Gastroesophageal sphincter (tissue), 4 donors: Measurements from ENCODE around the gene ABTB2. TPM values are rescaled to one million over a fixed set of nuclear protein-coding genes. Genes with fewer than 3 reads are reported as not detected.

Experiments used
- ATAC-seq: fragments of 150-250 bp; one replicate; pipeline ENCODE4 v1.9.1; 2016; ENCODE audit warnings: mild to moderate bottlenecking, moderate library complexity
- H3K27ac ChIP-seq, 4 donors: fragments of 200-600 bp; sonication (generic) in 3 of 4; 1 replicate in 3 of 4; 2 replicates in 1 of 4; pipeline ENCODE4 v1.5.1; 2016 to 2019
- H3K27me3 ChIP-seq: fragments of 200-600 bp; sonication (generic); one replicate; pipeline ENCODE4 v1.5.1; 2019
- H3K36me3 ChIP-seq, 2 donors: fragments of 200-600 bp; sonication (generic); one replicate each; pipeline ENCODE4 v1.5.1; 2019; ENCODE audit warnings: control low read depth in 1 of 2
- H3K4me1 ChIP-seq, 3 donors: fragments of 200-600 bp; sonication (generic); 1 replicate in 2 of 3; 2 replicates in 1 of 3; pipeline ENCODE4 v1.5.1; 2016 to 2019; ENCODE audit warnings: control low read depth in 2 of 3
- H3K4me3 ChIP-seq, 2 donors: fragments of 200-600 bp; sonication (generic); one replicate each; pipeline ENCODE4 v1.5.1; 2019; ENCODE audit warnings: mild to moderate bottlenecking in 1 of 2, moderate library complexity in 1 of 2
- H3K9me3 ChIP-seq, 3 donors: fragments of 200-600 bp; sonication (generic); one replicate each; pipeline ENCODE4 v1.5.1; 2017 to 2019; ENCODE audit warnings: control low read depth in 2 of 3
- CTCF ChIP-seq, 4 experiments: fragments of 200-600 bp in 2 of 4; fragments of 450-650 bp in 2 of 4; sonication (generic) in 1 of 4; IDR thresholded peaks; one replicate each; pipeline ENCODE4 v1.5.1; 2017 to 2019; ENCODE audit warnings: antibody characterized with exemption in 4 of 4, mild to moderate bottlenecking in 2 of 4, moderate library complexity in 2 of 4
- EP300 ChIP-seq: sonication (generic); formaldehyde crosslinking; IDR thresholded peaks from one replicate; pipeline ENCODE4 v1.6.1; 2017; ENCODE audit warnings: antibody characterized with exemption, mild to moderate bottlenecking
- POLR2A ChIP-seq, 2 donors: fragments of 450-650 bp; IDR thresholded peaks; one replicate each; pipeline ENCODE4 v1.6.1; 2017; ENCODE audit warnings: antibody characterized with exemption in 2 of 2, mild to moderate bottlenecking in 2 of 2, moderate library complexity in 1 of 2
- POLR2AphosphoS5 ChIP-seq: sonication (generic); formaldehyde crosslinking; IDR thresholded peaks from one replicate; pipeline ENCODE4 v1.6.1; 2017; ENCODE audit warnings: antibody characterized with exemption
- WGBS, 2 donors: methylation state at CpG; one replicate each; pipeline ENCODE4 v1.1.5; 2018; ENCODE audit warnings: low coverage in 1 of 2; 5-methylcytosine and 5-hydroxymethylcytosine counted together
- total RNA-seq, 4 donors: library from RNA; depleted of rRNA; stranded (reverse); fragments of >200 nt; gene quantifications; one replicate each; pipeline ENCODE4 v1.1.0, GENCODE V29; 2016

Gene ABTB2
- total RNA-seq, 4 donors from 2014 or later = 4.1 to 11.0 (median 7.5) TPM

- Histone ChIP-seq H3K9me3 (no peaks in the 10 kb centered on the region), H3K36me3 (no peaks in the 10 kb centered on the region), H3K27ac (no peak overlapping the region), H3K4me3 (no peak overlapping the region), H3K27me3 (no peaks in the 10 kb centered on the region), H3K4me1 (peaks cover 0 to 37% (median 2%) of the 10 kb centered on the region in 3 donors)
- TF ChIP-seq CTCF (IDR thresholded peaks at IDR 0.05) (no peak), EP300 (no peak), POLR2AphosphoS5 (no peak), POLR2A (IDR thresholded peaks at IDR 0.05) (no peak)
- no peak for ATAC-seq
- WGBS, 2 donors = 100% methylated on average over 2 of the region's 2 CpGs; no CpG with 5 or more reads in 1 of the 2 donors
These were observed 96.7 kb downstream of the ABTB2 start for GRCh38 chr11:34261095-34261494.

GRCh38 chr11:34260072-34260575, 97.7 kb downstream of the ABTB2 start:
- Histone ChIP-seq H3K9me3 (no peaks in the 10 kb centered on the region), H3K27ac (no peak overlapping the region), H3K4me1 (peaks cover 0 to 29% (median 0%) of the 10 kb centered on the region in 3 donors), H3K36me3 (no peaks in the 10 kb centered on the region), H3K27me3 (no peaks in the 10 kb centered on the region), H3K4me3 (no peak overlapping the region)
- no peak for ATAC-seq
- 92 to 100% methylated on average over 6 to 9 of the region's 10 CpGs for WGBS, 2 donors
- TF ChIP-seq CTCF (IDR thresholded peaks at IDR 0.05) = no peak
- TF ChIP-seq POLR2AphosphoS5 = no peak
- no peak for TF ChIP-seq EP300
- no peak for TF ChIP-seq POLR2A (IDR thresholded peaks at IDR 0.05)

GRCh38 chr11:34259087-34259486, 98.7 kb downstream of the ABTB2 start:
- Histone ChIP-seq H3K4me1 (peaks cover 0 to 19% (median 0%) of the 10 kb centered on the region in 3 donors), H3K27ac (no peak overlapping the region), H3K9me3 (no peaks in the 10 kb centered on the region), H3K36me3 (no peaks in the 10 kb centered on the region), H3K4me3 (no peak overlapping the region), H3K27me3 (no peaks in the 10 kb centered on the region)
- ATAC-seq = no peak
- no peak for TF ChIP-seq EP300
- TF ChIP-seq POLR2A (IDR thresholded peaks at IDR 0.05) = no peak
- no peak for TF ChIP-seq CTCF (IDR thresholded peaks at IDR 0.05)
- no peak for TF ChIP-seq POLR2AphosphoS5
- 83 to 100% methylated on average over 1 to 2 of the region's 3 CpGs for WGBS, 2 donors

GRCh38 chr11:34256626-34257025, 101.2 kb downstream of the ABTB2 start:
- TF ChIP-seq EP300 = no peak
- no peak for TF ChIP-seq POLR2A (IDR thresholded peaks at IDR 0.05)
- no peak for TF ChIP-seq CTCF (IDR thresholded peaks at IDR 0.05)
- TF ChIP-seq POLR2AphosphoS5 = no peak
- no peaks in the 10 kb centered on the region for H3K36me3 ChIP-seq
- H3K27ac ChIP-seq = no peak overlapping the region
- H3K9me3 ChIP-seq = no peaks in the 10 kb centered on the region
- 77 to 79% methylated on average over 3 to 6 of the region's 6 CpGs for WGBS, 2 donors
- peaks cover 0 to 5% (median 0%) of the 10 kb centered on the region in 3 donors for H3K4me1 ChIP-seq
- no peaks in the 10 kb centered on the region for H3K27me3 ChIP-seq
- no peak for ATAC-seq
- no peak overlapping the region for H3K4me3 ChIP-seq

GRCh38 chr11:34256150-34256549, 101.7 kb downstream of the ABTB2 start:
- WGBS, 2 donors = 63 to 76% methylated on average over 4 of the region's 6 CpGs
- H3K4me3 ChIP-seq = no peak overlapping the region
- no peaks in the 10 kb centered on the region for H3K27me3 ChIP-seq
- no peak overlapping the region for H3K27ac ChIP-seq
- TF ChIP-seq POLR2AphosphoS5 (no peak), CTCF (IDR thresholded peaks at IDR 0.05) (no peak), EP300 (no peak), POLR2A (IDR thresholded peaks at IDR 0.05) (no peak)
- no peaks in the 10 kb centered on the region for H3K9me3 ChIP-seq
- ATAC-seq = no peak
- H3K36me3 ChIP-seq = no peaks in the 10 kb centered on the region
- H3K4me1 ChIP-seq = peaks cover 0 to 10% (median 0%) of the 10 kb centered on the region in 3 donors
